Measurements from ENCODE around the gene P4HTM. TPM values are rescaled to one million over a fixed set of nuclear protein-coding genes. Genes with fewer than 3 reads are reported as not detected.

P4HTM gene
- total RNA-seq, 2 donors from 2014 or later, result 57.6 to 75.1 TPM

DNA sequence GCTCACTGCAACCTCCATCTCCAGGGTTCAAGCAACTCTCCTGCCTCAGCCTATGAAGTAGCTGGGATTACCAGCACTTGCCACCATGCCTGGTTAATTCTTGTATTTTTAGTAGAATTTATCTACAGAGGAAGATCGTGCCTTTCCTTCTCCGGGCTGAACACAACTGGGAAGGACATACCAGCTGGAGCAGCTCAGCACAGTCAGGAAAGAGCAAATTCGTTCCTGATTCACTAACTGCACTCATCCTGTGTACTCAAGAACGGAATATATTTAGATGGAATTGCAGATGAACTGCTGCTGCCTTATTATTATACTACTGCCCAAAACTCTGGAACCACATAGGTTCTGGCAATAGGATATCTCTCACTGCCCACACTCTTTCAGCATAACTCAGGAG lies 27.1 kb upstream of the P4HTM start:
- ATAC-seq (ENCODE audit: insufficient number of reproducible peaks, low FRiP score, low read depth) (no peak), DNase-seq (ENCODE audit: low spot score) (no peak)
- H3K4me1 ChIP-seq (ENCODE audit: control insufficient read depth in 1 of 2, low read depth in 2 of 2), result no peaks in the 10 kb centered on the region
- peaks cover 4% of the 10 kb centered on the region for H3K36me3 ChIP-seq
- no peak overlapping the region for H3K27ac ChIP-seq
- TF ChIP-seq, protein P1, sequence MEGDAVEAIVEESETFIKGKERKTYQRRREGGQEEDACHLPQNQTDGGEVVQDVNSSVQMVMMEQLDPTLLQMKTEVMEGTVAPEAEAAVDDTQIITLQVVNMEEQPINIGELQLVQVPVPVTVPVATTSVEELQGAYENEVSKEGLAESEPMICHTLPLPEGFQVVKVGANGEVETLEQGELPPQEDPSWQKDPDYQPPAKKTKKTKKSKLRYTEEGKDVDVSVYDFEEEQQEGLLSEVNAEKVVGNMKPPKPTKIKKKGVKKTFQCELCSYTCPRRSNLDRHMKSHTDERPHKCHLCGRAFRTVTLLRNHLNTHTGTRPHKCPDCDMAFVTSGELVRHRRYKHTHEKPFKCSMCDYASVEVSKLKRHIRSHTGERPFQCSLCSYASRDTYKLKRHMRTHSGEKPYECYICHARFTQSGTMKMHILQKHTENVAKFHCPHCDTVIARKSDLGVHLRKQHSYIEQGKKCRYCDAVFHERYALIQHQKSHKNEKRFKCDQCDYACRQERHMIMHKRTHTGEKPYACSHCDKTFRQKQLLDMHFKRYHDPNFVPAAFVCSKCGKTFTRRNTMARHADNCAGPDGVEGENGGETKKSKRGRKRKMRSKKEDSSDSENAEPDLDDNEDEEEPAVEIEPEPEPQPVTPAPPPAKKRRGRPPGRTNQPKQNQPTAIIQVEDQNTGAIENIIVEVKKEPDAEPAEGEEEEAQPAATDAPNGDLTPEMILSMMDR (IDR thresholded peaks at IDR 0.05), result no peak
- no peaks in the 10 kb centered on the region for H3K27me3 ChIP-seq (replicated peaks; ENCODE audit: insufficient read depth)
- no peak overlapping the region for H3K4me3 ChIP-seq
- no peaks in the 10 kb centered on the region for H3K9me3 ChIP-seq

DNA sequence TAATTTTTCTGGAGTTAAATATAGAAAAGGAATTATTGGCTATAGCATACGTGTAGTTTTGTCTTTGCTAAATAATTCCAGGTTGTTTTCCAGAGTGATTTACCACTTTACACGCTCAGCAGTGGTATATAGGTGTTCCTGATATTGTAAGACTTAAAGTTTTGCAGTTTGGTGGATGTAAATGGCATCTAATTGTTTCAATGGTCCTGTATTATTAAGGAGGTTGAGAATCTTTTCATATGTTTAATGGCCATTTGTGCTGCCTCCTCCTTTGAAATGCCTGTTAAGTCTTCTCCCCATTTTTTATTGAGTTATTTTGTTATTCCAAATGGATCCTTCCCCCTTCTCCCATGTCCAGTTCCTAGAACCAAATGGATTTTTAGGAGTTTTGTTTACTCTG lies 26.4 kb upstream of the P4HTM start:
- no peaks in the 10 kb centered on the region for H3K9me3 ChIP-seq
- H3K27me3 ChIP-seq (replicated peaks; ENCODE audit: insufficient read depth), result no peaks in the 10 kb centered on the region
- H3K36me3 ChIP-seq, result peaks cover 7% of the 10 kb centered on the region
- H3K4me1 ChIP-seq (ENCODE audit: control insufficient read depth in 1 of 2, low read depth in 2 of 2), result no peaks in the 10 kb centered on the region
- no peak overlapping the region for H3K4me3 ChIP-seq
- TF ChIP-seq, protein P1 (IDR thresholded peaks at IDR 0.05), result no peak
- no peak for DNase-seq (ENCODE audit: low spot score)
- no peak overlapping the region for H3K27ac ChIP-seq
- no peak for ATAC-seq (ENCODE audit: insufficient number of reproducible peaks, low FRiP score, low read depth)

DNA sequence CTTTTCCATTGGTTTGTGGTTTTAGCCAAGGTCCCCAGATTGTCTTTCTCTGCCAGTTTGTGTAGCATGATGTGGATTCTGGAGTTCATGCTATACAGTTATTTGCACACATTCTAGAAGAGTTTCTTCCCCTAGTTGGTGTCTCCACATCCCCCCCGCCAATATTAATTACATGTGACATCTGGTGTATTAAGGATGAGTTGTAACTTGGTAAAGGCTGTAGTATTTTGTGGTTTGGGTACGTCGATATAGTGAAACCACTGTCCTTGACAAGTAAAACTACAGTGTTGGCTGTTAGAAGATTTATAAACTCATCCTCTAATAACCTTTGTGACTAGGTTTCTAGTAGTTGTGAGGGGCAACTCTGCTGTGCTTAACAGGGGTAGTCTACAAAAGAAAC lies 23.7 kb upstream of the P4HTM start:
- Histone ChIP-seq H3K4me3 (no peak overlapping the region), H3K27me3 (replicated peaks; ENCODE audit: insufficient read depth) (no peaks in the 10 kb centered on the region), H3K9me3 (no peaks in the 10 kb centered on the region), H3K4me1 (ENCODE audit: control insufficient read depth in 1 of 2, low read depth in 2 of 2) (no peaks in the 10 kb centered on the region), H3K36me3 (peaks cover 33% of the 10 kb centered on the region), H3K27ac (no peak overlapping the region)
- no peak for ATAC-seq (ENCODE audit: insufficient number of reproducible peaks, low FRiP score, low read depth)
- TF ChIP-seq, protein P1 (IDR thresholded peaks at IDR 0.05), result no peak
- DNase-seq (ENCODE audit: low spot score), result no peak

DNA sequence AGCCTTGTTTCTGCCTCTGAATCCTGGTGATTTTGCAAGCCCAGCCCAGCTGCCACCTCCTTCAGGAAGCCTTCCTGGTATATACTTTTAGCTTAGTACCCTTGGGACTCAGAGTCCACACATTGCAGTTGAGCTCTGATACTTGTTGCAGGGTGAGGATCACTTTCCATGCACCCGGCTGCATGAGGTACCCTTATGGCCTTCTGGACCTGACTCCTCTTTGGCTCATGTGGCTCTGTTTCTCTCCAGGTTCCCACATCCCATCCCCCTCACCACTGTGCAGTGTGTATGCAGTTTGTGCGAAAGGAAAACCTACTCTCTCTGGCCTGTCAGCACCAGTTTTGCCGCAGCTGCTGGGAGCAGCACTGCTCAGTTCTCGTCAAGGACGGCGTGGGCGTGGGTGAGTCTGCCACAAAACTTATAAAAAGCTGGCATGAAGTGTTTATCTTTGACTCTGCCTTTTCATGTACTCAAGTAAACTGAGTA lies 23.1 kb upstream of the P4HTM start:
- ATAC-seq (ENCODE audit: insufficient number of reproducible peaks, low FRiP score, low read depth) (no peak), DNase-seq (ENCODE audit: low spot score) (no peak)
- H3K36me3 ChIP-seq, result peaks cover 39% of the 10 kb centered on the region

DNA sequence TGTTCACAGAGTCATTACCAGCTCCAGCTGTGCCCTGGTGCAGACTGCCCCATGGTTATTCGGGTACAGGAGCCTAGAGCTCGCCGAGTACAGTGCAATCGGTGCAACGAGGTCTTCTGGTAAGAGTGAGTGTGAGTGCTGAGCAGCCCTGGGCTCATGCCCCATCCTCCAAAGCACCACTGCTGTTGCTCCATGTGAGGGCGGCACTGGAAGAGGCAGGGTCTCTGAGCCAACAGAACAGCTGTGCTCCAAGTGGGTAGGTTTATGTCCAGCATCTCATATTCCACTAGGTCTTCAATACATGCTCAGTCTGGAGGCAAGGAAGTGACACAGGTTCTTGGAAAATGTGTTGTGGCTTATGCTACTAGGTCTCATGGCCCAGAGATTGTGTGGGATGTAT lies 19.5 kb upstream of the P4HTM start:
- ATAC-seq (ENCODE audit: insufficient number of reproducible peaks, low FRiP score, low read depth) (no peak), DNase-seq (ENCODE audit: low spot score) (no peak)
- no peaks in the 10 kb centered on the region for H3K27me3 ChIP-seq (replicated peaks; ENCODE audit: insufficient read depth)
- H3K27ac ChIP-seq, result no peak overlapping the region
- no peak overlapping the region for H3K4me3 ChIP-seq
- H3K9me3 ChIP-seq, result no peaks in the 10 kb centered on the region
- no peaks in the 10 kb centered on the region for H3K4me1 ChIP-seq (ENCODE audit: control insufficient read depth in 1 of 2, low read depth in 2 of 2)
- peaks cover 69% of the 10 kb centered on the region for H3K36me3 ChIP-seq
- TF ChIP-seq, protein P1 (IDR thresholded peaks at IDR 0.05), result no peak

More for the DNA sequence above, 23.1 kb upstream of the P4HTM start:
- TF ChIP-seq, protein P1 (IDR thresholded peaks at IDR 0.05), result no peak
- Histone ChIP-seq H3K9me3 (no peaks in the 10 kb centered on the region), H3K27me3 (replicated peaks; ENCODE audit: insufficient read depth) (no peaks in the 10 kb centered on the region), H3K4me1 (ENCODE audit: control insufficient read depth in 1 of 2, low read depth in 2 of 2) (no peaks in the 10 kb centered on the region), H3K27ac (no peak overlapping the region), H3K4me3 (no peak overlapping the region)
